H1 (cell line): ENCODE results near the gene HLA-DPB1. TPM values are rescaled to one million over a fixed set of nuclear protein-coding genes. Genes with fewer than 3 reads are reported as not detected.

Experiments
- BACH1 ChIP-seq: IDR thresholded peaks from 2 replicates; pipeline ENCODE4 v1.6.1; 2012; ENCODE audit warnings: low read length, improper control_type of control experiment
- GTF2F1 ChIP-seq: IDR thresholded peaks from 2 replicates; pipeline ENCODE4 v1.6.1; 2012; ENCODE audit warnings: low read depth, low read length, improper control_type of control experiment, borderline replicate concordance
- POLR2AphosphoS5 ChIP-seq: IDR thresholded peaks from 2 replicates; pipeline ENCODE4 v1.6.1; 2011; ENCODE audit warnings: low read depth, low read length
- RNF2 ChIP-seq: fragments of 200-900, 300-1000 bp; sonication (generic); IDR thresholded peaks from 2 replicates; pipeline ENCODE4 v1.7.1; 2016; ENCODE audit warnings: borderline replicate concordance, low read depth, mild to moderate bottlenecking, antibody characterized with exemption, low read length; ENCODE audit not compliant: poor library complexity, severe bottlenecking; ENCODE audit errors: missing control alignments
- polyA plus RNA-seq, 7 experiments: library from polyadenylated mRNA; depleted of rRNA in 3 of 7; stranded (reverse) in 5 of 7; unstranded in 2 of 7; fragments of >200 nt in 5 of 7; fragments of 200-250 nt in 2 of 7; gene quantifications; 1 replicate in 5 of 7; 2 replicates in 1 of 7; 4 replicates in 1 of 7; pipeline versions ENCODE4 v1.2.1 to v1.2.3, GENCODE V29; 2011 to 2013; ENCODE audit warnings: missing spikeins in 2 of 7, mixed read lengths in 2 of 7
- total RNA-seq: library from RNA; stranded (reverse); fragmentation: NEBNext Ultra II Directional; extraction: Animal tissue kit (Norgen Biotek cat#: 25700); gene quantifications from 2 replicates; pipeline ENCODE4 v1.2.1, GENCODE V29; 2021
- TF ChIP-seq, protein P1 (sequence below): fragments of 300-600 bp; sonication (generic); IDR thresholded peaks from 2 replicates; pipeline ENCODE4 v1.7.1; 2012; ENCODE audit warnings: low read length, moderate library complexity, mild to moderate bottlenecking, inconsistent platforms; ENCODE audit not compliant: insufficient replicate concordance
- TF ChIP-seq, protein P2 (sequence below): IDR thresholded peaks from 2 replicates; pipeline ENCODE4 v1.6.1; 2012; ENCODE audit warnings: low read length, inconsistent platforms
- TF ChIP-seq, protein P3 (sequence below), 3 experiments: IDR thresholded peaks; 1 replicate in 2 of 3; 2 replicates in 1 of 3; pipeline versions ENCODE4 v1.5.1 to v1.6.1; 2011; ENCODE audit warnings: low read length in 3 of 3, mild to moderate bottlenecking in 3 of 3, inconsistent platforms in 2 of 3, low read depth in 1 of 3, moderate library complexity in 1 of 3; ENCODE audit not compliant: insufficient read depth in 1 of 3; ENCODE audit errors: control extremely low read depth in 1 of 3

The HLA-DPB1 gene
- total and polyA plus RNA-seq, 2 of the 8 experiments (the other 6 are each of a cell fraction or from before 2014, with no cell fraction given) = 32.3 to 58.8 TPM

DNA sequence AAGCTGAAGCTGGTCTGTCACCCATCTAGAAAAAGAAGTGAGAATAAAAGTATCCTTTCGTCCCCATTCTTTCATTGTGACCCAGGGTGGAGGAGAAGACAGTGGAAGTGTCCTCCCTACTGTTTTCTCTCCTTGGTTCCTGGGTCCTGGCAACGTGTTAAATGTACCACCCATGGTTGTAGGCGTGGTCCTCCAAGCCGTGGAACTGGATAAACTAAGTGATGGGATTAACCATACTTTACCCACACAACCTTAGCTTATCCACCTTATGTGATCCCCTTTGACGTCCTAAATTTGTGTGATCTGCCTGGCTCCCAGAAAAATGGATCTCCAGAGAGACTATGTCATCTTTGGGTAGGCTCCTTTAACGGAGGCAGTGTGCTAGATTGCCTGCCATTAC lies 47.4 kb downstream of the HLA-DPB1 start (continued):
- TF ChIP-seq, protein P1, sequence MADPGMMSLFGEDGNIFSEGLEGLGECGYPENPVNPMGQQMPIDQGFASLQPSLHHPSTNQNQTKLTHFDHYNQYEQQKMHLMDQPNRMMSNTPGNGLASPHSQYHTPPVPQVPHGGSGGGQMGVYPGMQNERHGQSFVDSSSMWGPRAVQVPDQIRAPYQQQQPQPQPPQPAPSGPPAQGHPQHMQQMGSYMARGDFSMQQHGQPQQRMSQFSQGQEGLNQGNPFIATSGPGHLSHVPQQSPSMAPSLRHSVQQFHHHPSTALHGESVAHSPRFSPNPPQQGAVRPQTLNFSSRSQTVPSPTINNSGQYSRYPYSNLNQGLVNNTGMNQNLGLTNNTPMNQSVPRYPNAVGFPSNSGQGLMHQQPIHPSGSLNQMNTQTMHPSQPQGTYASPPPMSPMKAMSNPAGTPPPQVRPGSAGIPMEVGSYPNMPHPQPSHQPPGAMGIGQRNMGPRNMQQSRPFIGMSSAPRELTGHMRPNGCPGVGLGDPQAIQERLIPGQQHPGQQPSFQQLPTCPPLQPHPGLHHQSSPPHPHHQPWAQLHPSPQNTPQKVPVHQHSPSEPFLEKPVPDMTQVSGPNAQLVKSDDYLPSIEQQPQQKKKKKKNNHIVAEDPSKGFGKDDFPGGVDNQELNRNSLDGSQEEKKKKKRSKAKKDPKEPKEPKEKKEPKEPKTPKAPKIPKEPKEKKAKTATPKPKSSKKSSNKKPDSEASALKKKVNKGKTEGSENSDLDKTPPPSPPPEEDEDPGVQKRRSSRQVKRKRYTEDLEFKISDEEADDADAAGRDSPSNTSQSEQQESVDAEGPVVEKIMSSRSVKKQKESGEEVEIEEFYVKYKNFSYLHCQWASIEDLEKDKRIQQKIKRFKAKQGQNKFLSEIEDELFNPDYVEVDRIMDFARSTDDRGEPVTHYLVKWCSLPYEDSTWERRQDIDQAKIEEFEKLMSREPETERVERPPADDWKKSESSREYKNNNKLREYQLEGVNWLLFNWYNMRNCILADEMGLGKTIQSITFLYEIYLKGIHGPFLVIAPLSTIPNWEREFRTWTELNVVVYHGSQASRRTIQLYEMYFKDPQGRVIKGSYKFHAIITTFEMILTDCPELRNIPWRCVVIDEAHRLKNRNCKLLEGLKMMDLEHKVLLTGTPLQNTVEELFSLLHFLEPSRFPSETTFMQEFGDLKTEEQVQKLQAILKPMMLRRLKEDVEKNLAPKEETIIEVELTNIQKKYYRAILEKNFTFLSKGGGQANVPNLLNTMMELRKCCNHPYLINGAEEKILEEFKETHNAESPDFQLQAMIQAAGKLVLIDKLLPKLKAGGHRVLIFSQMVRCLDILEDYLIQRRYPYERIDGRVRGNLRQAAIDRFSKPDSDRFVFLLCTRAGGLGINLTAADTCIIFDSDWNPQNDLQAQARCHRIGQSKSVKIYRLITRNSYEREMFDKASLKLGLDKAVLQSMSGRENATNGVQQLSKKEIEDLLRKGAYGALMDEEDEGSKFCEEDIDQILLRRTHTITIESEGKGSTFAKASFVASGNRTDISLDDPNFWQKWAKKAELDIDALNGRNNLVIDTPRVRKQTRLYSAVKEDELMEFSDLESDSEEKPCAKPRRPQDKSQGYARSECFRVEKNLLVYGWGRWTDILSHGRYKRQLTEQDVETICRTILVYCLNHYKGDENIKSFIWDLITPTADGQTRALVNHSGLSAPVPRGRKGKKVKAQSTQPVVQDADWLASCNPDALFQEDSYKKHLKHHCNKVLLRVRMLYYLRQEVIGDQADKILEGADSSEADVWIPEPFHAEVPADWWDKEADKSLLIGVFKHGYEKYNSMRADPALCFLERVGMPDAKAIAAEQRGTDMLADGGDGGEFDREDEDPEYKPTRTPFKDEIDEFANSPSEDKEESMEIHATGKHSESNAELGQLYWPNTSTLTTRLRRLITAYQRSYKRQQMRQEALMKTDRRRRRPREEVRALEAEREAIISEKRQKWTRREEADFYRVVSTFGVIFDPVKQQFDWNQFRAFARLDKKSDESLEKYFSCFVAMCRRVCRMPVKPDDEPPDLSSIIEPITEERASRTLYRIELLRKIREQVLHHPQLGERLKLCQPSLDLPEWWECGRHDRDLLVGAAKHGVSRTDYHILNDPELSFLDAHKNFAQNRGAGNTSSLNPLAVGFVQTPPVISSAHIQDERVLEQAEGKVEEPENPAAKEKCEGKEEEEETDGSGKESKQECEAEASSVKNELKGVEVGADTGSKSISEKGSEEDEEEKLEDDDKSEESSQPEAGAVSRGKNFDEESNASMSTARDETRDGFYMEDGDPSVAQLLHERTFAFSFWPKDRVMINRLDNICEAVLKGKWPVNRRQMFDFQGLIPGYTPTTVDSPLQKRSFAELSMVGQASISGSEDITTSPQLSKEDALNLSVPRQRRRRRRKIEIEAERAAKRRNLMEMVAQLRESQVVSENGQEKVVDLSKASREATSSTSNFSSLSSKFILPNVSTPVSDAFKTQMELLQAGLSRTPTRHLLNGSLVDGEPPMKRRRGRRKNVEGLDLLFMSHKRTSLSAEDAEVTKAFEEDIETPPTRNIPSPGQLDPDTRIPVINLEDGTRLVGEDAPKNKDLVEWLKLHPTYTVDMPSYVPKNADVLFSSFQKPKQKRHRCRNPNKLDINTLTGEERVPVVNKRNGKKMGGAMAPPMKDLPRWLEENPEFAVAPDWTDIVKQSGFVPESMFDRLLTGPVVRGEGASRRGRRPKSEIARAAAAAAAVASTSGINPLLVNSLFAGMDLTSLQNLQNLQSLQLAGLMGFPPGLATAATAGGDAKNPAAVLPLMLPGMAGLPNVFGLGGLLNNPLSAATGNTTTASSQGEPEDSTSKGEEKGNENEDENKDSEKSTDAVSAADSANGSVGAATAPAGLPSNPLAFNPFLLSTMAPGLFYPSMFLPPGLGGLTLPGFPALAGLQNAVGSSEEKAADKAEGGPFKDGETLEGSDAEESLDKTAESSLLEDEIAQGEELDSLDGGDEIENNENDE = no peak
- TF ChIP-seq RNF2 (no peak), POLR2AphosphoS5 (no peak), GTF2F1 (no peak), BACH1 (no peak)
- TF ChIP-seq, protein P2, sequence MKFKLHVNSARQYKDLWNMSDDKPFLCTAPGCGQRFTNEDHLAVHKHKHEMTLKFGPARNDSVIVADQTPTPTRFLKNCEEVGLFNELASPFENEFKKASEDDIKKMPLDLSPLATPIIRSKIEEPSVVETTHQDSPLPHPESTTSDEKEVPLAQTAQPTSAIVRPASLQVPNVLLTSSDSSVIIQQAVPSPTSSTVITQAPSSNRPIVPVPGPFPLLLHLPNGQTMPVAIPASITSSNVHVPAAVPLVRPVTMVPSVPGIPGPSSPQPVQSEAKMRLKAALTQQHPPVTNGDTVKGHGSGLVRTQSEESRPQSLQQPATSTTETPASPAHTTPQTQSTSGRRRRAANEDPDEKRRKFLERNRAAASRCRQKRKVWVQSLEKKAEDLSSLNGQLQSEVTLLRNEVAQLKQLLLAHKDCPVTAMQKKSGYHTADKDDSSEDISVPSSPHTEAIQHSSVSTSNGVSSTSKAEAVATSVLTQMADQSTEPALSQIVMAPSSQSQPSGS = no peak
- TF ChIP-seq, protein P3, sequence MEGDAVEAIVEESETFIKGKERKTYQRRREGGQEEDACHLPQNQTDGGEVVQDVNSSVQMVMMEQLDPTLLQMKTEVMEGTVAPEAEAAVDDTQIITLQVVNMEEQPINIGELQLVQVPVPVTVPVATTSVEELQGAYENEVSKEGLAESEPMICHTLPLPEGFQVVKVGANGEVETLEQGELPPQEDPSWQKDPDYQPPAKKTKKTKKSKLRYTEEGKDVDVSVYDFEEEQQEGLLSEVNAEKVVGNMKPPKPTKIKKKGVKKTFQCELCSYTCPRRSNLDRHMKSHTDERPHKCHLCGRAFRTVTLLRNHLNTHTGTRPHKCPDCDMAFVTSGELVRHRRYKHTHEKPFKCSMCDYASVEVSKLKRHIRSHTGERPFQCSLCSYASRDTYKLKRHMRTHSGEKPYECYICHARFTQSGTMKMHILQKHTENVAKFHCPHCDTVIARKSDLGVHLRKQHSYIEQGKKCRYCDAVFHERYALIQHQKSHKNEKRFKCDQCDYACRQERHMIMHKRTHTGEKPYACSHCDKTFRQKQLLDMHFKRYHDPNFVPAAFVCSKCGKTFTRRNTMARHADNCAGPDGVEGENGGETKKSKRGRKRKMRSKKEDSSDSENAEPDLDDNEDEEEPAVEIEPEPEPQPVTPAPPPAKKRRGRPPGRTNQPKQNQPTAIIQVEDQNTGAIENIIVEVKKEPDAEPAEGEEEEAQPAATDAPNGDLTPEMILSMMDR (IDR thresholded peaks at IDR 0.05; ENCODE audit: control extremely low read depth in 1 of 3, insufficient read depth in 1 of 3, low read depth in 1 of 3, low read length in 3 of 3) = no peak
